Measurements from ENCODE around the gene CAMK1.
A peak's percentile ranks its signal among the peaks of the same experiment; 100 is the strongest.

CAMK1 gene

DNA sequence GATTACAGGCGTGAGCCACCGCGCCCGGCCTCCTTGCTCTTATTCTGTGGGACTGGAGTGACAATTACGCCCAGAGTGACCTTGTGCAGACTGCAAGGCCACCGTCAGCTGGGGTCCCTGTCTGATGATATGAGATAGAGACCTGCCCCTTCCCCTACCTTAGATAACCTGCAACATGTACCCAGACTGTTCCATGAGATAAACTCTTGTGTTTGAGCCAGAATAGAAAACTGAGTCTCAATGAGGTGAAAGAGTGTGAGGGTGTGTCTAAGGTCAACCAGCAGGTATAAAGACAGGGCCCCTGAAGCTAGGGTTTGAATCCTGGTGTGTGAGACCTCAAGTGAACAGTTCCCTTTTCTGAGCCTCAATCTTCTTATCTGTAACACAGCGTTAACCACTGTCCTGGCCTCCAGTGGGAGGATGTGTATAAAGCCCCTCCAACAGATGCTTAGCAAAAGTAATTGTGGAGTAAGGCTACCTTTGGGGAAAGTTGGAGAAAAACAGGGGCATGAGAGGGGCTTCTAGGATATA, 16.5 kb upstream of the CAMK1 start:
- H2AFZ ChIP-seq, result no peak overlapping the region
- peak overlapping the region; percentile 45 for H3K27ac ChIP-seq
- H3K79me2 ChIP-seq, result no peaks in the 10 kb centered on the region
- no peaks in the 10 kb centered on the region for H3K9me3 ChIP-seq (ENCODE audit: control insufficient read depth, low read length)
- H3K4me2 ChIP-seq (ENCODE audit: low read length), result no peak overlapping the region
- no peak overlapping the region for H3K4me3 ChIP-seq (ENCODE audit: low read depth, low read length)
- H3K4me1 ChIP-seq, result peaks cover 5% of the 10 kb centered on the region
- TF ChIP-seq, protein P1, sequence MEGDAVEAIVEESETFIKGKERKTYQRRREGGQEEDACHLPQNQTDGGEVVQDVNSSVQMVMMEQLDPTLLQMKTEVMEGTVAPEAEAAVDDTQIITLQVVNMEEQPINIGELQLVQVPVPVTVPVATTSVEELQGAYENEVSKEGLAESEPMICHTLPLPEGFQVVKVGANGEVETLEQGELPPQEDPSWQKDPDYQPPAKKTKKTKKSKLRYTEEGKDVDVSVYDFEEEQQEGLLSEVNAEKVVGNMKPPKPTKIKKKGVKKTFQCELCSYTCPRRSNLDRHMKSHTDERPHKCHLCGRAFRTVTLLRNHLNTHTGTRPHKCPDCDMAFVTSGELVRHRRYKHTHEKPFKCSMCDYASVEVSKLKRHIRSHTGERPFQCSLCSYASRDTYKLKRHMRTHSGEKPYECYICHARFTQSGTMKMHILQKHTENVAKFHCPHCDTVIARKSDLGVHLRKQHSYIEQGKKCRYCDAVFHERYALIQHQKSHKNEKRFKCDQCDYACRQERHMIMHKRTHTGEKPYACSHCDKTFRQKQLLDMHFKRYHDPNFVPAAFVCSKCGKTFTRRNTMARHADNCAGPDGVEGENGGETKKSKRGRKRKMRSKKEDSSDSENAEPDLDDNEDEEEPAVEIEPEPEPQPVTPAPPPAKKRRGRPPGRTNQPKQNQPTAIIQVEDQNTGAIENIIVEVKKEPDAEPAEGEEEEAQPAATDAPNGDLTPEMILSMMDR (IDR thresholded peaks at IDR 0.05), result no peak
- no peaks in the 10 kb centered on the region for H3K36me3 ChIP-seq (ENCODE audit: control insufficient read depth, insufficient read depth, low read length)
- no peaks in the 10 kb centered on the region for H3K27me3 ChIP-seq (ENCODE audit: control insufficient read depth, insufficient read depth, low read length)
- H3K9ac ChIP-seq, result no peak overlapping the region

DNA sequence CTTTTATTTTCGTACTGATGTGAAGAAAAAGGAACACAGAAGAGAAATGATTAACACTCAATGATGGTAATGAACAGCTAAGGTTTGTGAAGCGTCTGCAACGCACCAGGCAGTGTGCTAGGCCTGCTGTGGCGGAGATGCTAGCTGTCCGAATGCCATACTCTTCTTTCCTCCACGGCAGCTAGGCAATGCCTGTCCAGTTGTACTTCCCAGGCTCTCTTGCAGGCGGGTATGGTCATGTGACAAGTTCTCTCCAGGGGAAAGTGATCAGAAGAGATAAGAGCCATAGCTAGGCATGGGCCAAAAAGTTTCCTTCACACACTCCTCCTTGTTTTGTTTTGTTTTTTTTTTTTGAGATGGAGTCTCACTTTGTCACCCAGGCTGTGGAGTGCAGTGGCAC, 15.9 kb upstream of the CAMK1 start:
- H3K4me3 ChIP-seq (ENCODE audit: low read depth, low read length), result peak overlapping the region; percentile 23
- no peaks in the 10 kb centered on the region for H3K27me3 ChIP-seq (ENCODE audit: control insufficient read depth, insufficient read depth, low read length)
- H2AFZ ChIP-seq, result peak overlapping the region; percentile 10
- peak overlapping the region; percentile 66 for H3K4me2 ChIP-seq (ENCODE audit: low read length)
- peaks cover 5% of the 10 kb centered on the region for H3K4me1 ChIP-seq
- peak overlapping the region; percentile 45 for H3K27ac ChIP-seq
- no peak overlapping the region for H3K9ac ChIP-seq
- no peaks in the 10 kb centered on the region for H3K79me2 ChIP-seq
- TF ChIP-seq, protein P1 (IDR thresholded peaks at IDR 0.05), result no peak
- H3K36me3 ChIP-seq (ENCODE audit: control insufficient read depth, insufficient read depth, low read length), result no peaks in the 10 kb centered on the region
- no peaks in the 10 kb centered on the region for H3K9me3 ChIP-seq (ENCODE audit: control insufficient read depth, low read length)

DNA sequence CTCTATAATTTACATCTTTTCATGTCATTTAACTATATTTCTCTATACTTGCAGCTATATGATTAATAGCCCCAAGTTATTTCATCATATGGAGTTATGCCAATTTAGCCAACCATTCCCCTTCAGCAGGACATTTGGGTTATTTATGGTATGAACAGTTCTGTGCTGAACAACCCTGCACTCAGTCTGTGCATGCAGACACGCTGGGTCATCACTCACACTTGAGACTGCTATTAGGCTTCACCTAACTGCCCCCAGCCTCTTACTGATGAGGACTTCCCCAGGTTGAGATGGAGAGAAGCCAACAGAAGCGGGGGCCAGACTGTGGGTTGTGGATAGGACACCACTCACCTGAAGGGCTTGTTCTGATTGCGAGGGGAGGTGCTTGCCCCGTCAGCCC, 15.2 kb upstream of the CAMK1 start:
- Histone ChIP-seq H3K79me2 (no peaks in the 10 kb centered on the region), H3K36me3 (ENCODE audit: control insufficient read depth, insufficient read depth, low read length) (no peaks in the 10 kb centered on the region), H3K4me3 (ENCODE audit: low read depth, low read length) (no peak overlapping the region), H3K27me3 (ENCODE audit: control insufficient read depth, insufficient read depth, low read length) (no peaks in the 10 kb centered on the region), H3K4me1 (peaks cover 5% of the 10 kb centered on the region), H3K27ac (no peak overlapping the region), H3K9ac (no peak overlapping the region), H3K4me2 (ENCODE audit: low read length) (no peak overlapping the region), H3K9me3 (ENCODE audit: control insufficient read depth, low read length) (no peaks in the 10 kb centered on the region), H2AFZ (no peak overlapping the region)
- TF ChIP-seq, protein P1 (IDR thresholded peaks at IDR 0.05), result no peak

DNA sequence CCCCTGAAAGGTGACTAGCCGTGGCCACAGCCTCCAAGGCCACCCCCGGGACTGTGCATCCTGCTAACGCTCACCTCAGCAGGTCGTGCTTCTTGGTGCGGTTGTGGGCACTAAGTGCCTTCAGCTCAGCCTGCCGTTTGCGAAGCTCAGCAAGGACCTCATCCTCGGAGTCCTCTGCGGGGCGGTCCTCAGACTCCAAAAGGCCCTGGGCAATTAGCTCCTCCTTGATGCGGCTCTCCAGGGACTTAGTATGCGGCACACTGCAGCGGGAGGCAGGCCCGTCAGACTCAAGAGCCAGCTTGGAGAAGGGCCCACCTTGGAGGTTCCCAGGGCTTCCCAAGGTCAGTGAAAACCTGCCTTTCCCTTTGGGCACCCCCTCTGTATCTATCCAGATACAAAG, 14.2 kb upstream of the CAMK1 start:
- no peak overlapping the region for H2AFZ ChIP-seq
- H3K27me3 ChIP-seq (ENCODE audit: control insufficient read depth, insufficient read depth, low read length), result no peaks in the 10 kb centered on the region
- peaks cover 5% of the 10 kb centered on the region for H3K4me1 ChIP-seq
- H3K4me3 ChIP-seq (ENCODE audit: low read depth, low read length), result no peak overlapping the region
- no peak overlapping the region for H3K4me2 ChIP-seq (ENCODE audit: low read length)
- no peaks in the 10 kb centered on the region for H3K36me3 ChIP-seq (ENCODE audit: control insufficient read depth, insufficient read depth, low read length)
- no peaks in the 10 kb centered on the region for H3K9me3 ChIP-seq (ENCODE audit: control insufficient read depth, low read length)
- H3K79me2 ChIP-seq, result no peaks in the 10 kb centered on the region
- no peak overlapping the region for H3K9ac ChIP-seq
- TF ChIP-seq, protein P1 (IDR thresholded peaks at IDR 0.05), result no peak
- no peak overlapping the region for H3K27ac ChIP-seq

DNA sequence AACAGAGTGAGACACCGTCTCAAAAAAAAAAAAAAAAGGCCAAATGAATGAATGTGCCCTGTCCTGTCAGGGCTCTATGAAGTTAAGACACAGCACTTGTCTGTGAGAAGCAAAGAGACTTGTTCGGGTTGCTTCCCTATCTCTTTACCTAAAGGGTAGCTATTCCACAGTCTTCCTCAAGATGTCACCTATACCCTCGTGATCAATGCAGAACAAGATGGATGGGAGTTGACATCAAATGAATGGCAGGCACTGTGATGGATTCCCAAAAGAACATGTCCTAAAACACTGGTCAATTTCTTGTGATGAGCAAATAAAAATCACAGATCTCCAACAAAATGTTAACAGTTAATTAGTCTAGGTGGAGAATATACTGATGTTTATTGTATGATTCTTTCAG, 13.0 kb upstream of the CAMK1 start:
- Histone ChIP-seq H3K4me3 (ENCODE audit: low read depth, low read length) (no peak overlapping the region), H3K27ac (no peak overlapping the region), H3K9ac (no peak overlapping the region), H3K79me2 (no peaks in the 10 kb centered on the region), H3K36me3 (ENCODE audit: control insufficient read depth, insufficient read depth, low read length) (no peaks in the 10 kb centered on the region), H3K9me3 (ENCODE audit: control insufficient read depth, low read length) (no peaks in the 10 kb centered on the region), H2AFZ (no peak overlapping the region), H3K27me3 (ENCODE audit: control insufficient read depth, insufficient read depth, low read length) (no peaks in the 10 kb centered on the region), H3K4me2 (ENCODE audit: low read length) (no peak overlapping the region), H3K4me1 (peaks cover 5% of the 10 kb centered on the region)
- TF ChIP-seq, protein P1 (IDR thresholded peaks at IDR 0.05), result peak; percentile 21

Measured in parathyroid adenoma (tissue), 2 donors.